Stomach (tissue), 9 donors: ENCODE data around the gene MAGI2. TPM values are rescaled to one million over a fixed set of nuclear protein-coding genes. Genes with fewer than 3 reads are reported as not detected.
"Not testable (repeated sequence)": the region's sequence is repeated elsewhere in the genome, so short reads cannot be mapped to it uniquely, and the experiment has no call there.

Source experiments
- DNase-seq, 2 donors: peaks; one replicate each; pipeline versions ENCODE4 v3.0.0 to v3.0.0-alpha.2; 2013 to 2019
- H3K27ac ChIP-seq, 5 donors: fragments of 200-600 bp in 4 of 5; sonication (generic) in 4 of 5; one replicate each; pipeline ENCODE4 v1.5.1; 2013 to 2019; ENCODE audit warnings: mild to moderate bottlenecking in 1 of 5, moderate library complexity in 1 of 5
- H3K27me3 ChIP-seq, 3 donors: fragments of 200-600 bp; sonication (generic); one replicate each; pipeline ENCODE4 v1.5.1; 2017 to 2019; ENCODE audit warnings: mixed run types in 1 of 3
- H3K36me3 ChIP-seq, 4 donors: fragments of 200-600 bp; sonication (generic); 1 replicate in 3 of 4; 2 replicates in 1 of 4; pipeline ENCODE4 v1.5.1; 2016 to 2019
- H3K4me1 ChIP-seq, 4 donors: fragments of 200-600 bp; sonication (generic); one replicate each; pipeline ENCODE4 v1.5.1; 2016 to 2019
- H3K4me3 ChIP-seq, 4 donors: fragments of 200-600 bp; sonication (generic) in 3 of 4; one replicate each; pipeline ENCODE4 v1.5.1; 2016 to 2019; ENCODE audit warnings: mild to moderate bottlenecking in 1 of 4
- H3K9me3 ChIP-seq, 4 donors: fragments of 200-600 bp; sonication (generic); one replicate each; pipeline ENCODE4 v1.5.1; 2016 to 2019
- EP300 ChIP-seq: sonication (generic); formaldehyde crosslinking; IDR thresholded peaks from one replicate; pipeline ENCODE4 v1.6.1; 2017; ENCODE audit warnings: antibody characterized with exemption
- POLR2A ChIP-seq, 4 donors: fragments of 450-650 bp; IDR thresholded peaks; one replicate each; pipeline ENCODE4 v1.6.1; 2016; ENCODE audit warnings: antibody characterized with exemption in 4 of 4, control low read depth in 2 of 4, mild to moderate bottlenecking in 1 of 4, moderate library complexity in 1 of 4
- POLR2AphosphoS5 ChIP-seq, 3 donors: sonication (generic); formaldehyde crosslinking; IDR thresholded peaks; one replicate each; pipeline ENCODE4 v1.6.1; 2016; ENCODE audit warnings: antibody characterized with exemption in 3 of 3
- WGBS, 5 donors: extraction: QIAGEN DNeasy Blood & Tissue Kit in 3 of 5; methylation state at CpG; one replicate each; pipeline versions ENCODE4 v1.1.5 to v1.1.7; 2013 to 2018; 5-methylcytosine and 5-hydroxymethylcytosine counted together
- intact Hi-C: fragments of 100-400 bp; cut with DNase I; formaldehyde crosslinking; loops from one replicate; pipeline ENCODE4 v1.15.1; 2023; ENCODE audit warnings: low total_unique reads
- polyA plus RNA-seq, 3 donors: library from polyadenylated mRNA; stranded (reverse); fragments of 200-250 nt; gene quantifications; one replicate each; pipeline ENCODE4 v1.2.3, GENCODE V29; 2013
- total RNA-seq, 5 donors: library from RNA; depleted of rRNA; stranded (reverse); fragments of >200 nt; gene quantifications; one replicate each; pipeline versions ENCODE4 v1.1.0 to v1.2.3, GENCODE V29; 2014 to 2016
- TF ChIP-seq, protein P1 (sequence below), 7 experiments: fragments of 450-650 bp in 4 of 7; fragments of 200-600 bp in 3 of 7; sonication (generic) in 3 of 7; IDR thresholded peaks; one replicate each; pipeline ENCODE4 v1.5.1; 2016 to 2019; ENCODE audit warnings: antibody characterized with exemption in 7 of 7, control low read depth in 2 of 7, mild to moderate bottlenecking in 1 of 7
- donor health status: healthy with polysubstance abuse.
- donor health status: Bipolar disorder and iron deficiency.
- donor health status: healthy.

The MAGI2 gene
- total and polyA plus RNA-seq, 8 donors, result 0.92 to 53.9 (median 5.8) TPM

DNA sequence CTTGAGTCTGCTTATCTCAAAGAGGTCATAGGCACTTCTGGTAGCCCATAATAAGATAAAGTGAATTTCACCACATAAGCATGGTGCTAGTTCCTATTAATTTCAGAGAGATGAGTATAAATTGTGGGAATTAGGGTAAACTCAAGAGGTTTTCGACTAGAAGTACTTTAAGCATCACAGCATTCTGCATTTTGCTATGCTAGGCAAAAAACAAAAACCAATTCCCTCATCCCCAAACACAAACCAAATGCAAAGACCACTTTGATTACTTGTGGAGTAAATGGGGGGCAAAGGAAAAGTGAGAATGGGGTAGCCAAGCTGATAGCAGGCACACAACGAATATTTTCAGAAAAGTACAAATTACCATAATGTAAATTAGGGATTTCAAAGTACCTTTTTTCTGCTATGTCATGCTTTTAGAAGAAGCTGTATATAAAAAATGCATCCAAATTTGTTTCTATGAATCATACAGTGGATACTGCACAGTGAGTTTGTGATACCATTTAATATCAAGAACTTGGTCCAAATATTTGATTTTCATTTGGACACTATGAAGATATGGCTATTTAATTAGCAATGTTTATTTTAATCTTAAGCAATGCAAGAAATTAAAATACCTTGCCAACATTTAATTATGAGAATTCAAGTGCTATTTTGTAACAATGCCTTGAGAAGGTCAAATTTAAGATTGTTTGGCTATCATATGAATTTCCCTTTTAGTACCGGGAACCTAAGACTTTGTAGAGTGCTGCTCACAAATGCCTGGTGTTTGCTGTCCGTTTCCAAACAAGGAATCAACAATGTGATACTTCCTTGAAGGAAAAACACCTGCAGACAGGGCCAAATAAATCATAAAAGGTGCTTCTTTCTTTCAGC is 1199.4 kb downstream of the MAGI2 start:
- WGBS, 5 donors, result 51 to 66% (median 56%) methylated on average over 4 of the region's 4 CpGs

DNA sequence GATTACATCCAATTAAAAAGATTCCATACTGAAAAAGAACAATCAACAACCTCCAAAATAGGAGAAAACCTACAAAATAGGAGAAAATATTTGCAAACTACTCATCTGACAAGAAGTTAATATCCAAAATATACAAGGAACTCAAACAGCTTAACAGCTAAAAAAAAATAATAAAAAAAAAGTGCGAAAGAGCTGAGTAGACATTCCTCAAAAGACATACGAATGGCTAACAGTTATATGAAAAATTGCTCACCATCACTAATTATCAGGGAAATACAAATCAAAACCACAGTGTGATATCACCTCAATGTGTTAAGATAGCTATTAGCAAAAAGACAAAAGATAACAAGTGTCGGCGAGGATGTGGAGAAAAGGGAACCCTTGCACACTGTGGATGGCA is 1204.6 kb downstream of the MAGI2 start:
- H3K4me1 ChIP-seq, result no peaks in the 10 kb centered on the region
- intact Hi-C loops, result no loop called here
- TF ChIP-seq POLR2AphosphoS5 (IDR thresholded peaks at IDR 0.05), result no peak
- no peak for TF ChIP-seq POLR2A (IDR thresholded peaks at IDR 0.05)
- TF ChIP-seq EP300, result no peak
- TF ChIP-seq, protein P1, sequence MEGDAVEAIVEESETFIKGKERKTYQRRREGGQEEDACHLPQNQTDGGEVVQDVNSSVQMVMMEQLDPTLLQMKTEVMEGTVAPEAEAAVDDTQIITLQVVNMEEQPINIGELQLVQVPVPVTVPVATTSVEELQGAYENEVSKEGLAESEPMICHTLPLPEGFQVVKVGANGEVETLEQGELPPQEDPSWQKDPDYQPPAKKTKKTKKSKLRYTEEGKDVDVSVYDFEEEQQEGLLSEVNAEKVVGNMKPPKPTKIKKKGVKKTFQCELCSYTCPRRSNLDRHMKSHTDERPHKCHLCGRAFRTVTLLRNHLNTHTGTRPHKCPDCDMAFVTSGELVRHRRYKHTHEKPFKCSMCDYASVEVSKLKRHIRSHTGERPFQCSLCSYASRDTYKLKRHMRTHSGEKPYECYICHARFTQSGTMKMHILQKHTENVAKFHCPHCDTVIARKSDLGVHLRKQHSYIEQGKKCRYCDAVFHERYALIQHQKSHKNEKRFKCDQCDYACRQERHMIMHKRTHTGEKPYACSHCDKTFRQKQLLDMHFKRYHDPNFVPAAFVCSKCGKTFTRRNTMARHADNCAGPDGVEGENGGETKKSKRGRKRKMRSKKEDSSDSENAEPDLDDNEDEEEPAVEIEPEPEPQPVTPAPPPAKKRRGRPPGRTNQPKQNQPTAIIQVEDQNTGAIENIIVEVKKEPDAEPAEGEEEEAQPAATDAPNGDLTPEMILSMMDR (IDR thresholded peaks at IDR 0.05), result no peak
- H3K9me3 ChIP-seq, result peaks cover 0 to 33% (median 22%) of the 10 kb centered on the region in 4 donors
- no peaks in the 10 kb centered on the region for H3K36me3 ChIP-seq
- H3K27me3 ChIP-seq, result no peaks in the 10 kb centered on the region
- no peak overlapping the region for H3K27ac ChIP-seq
- no peak for DNase-seq
- WGBS, 5 donors, result 93 to 97% (median 97%) methylated on average over 4 of the region's 4 CpGs
- H3K4me3 ChIP-seq, result no peak overlapping the region

More for the DNA sequence above, 1199.4 kb downstream of the MAGI2 start:
- no peak overlapping the region for H3K4me3 ChIP-seq
- TF ChIP-seq POLR2A (IDR thresholded peaks at IDR 0.05), result no peak
- TF ChIP-seq, protein P1 (IDR thresholded peaks at IDR 0.05), result no peak
- no peak for TF ChIP-seq EP300
- no peak for TF ChIP-seq POLR2AphosphoS5 (IDR thresholded peaks at IDR 0.05)
- no peak for DNase-seq
- H3K4me1 ChIP-seq, result no peaks in the 10 kb centered on the region
- peaks cover 0 to 6% (median 3%) of the 10 kb centered on the region in 4 donors for H3K9me3 ChIP-seq
- H3K27me3 ChIP-seq, result no peaks in the 10 kb centered on the region
- H3K27ac ChIP-seq, result no peak overlapping the region
- intact Hi-C loops, result no loop called here
- H3K36me3 ChIP-seq, result no peaks in the 10 kb centered on the region

DNA sequence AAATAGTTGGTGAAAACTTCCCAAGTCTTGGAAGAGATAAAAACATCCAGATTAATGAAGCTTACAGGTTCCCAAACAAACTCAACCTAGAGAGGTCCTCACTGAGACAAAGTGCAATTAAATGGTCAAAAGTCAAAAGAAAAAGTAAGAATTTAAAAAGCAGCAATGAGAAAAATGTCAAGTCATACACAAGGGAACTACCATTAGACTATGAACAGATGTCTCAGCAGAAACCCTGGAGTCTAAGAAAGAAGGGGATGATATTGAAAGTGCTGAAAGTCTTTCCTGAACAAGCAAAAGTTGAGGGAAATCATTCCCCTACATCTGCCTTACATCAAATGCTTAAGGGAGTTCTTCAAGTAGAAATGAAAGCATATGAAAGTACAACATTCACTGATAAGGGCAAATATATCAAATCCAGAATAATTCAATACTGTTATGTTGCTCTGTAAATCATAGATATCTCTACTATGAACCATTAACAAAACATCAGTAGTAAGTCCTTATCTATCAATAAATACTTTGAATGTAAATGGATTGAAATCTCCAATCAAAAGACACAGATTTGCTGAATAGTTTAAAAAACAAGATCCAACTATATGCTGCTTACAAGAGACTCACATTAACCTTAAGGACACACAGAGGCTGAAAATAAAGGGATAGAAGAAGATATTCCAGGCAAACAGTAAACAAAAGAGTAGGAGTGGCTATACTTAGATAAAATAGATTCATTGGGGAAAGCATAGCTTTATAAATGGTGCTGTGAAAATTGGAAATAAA is 1205.4 kb downstream of the MAGI2 start:
- intact Hi-C loops, result no loop called here
- H3K27ac ChIP-seq, result no peak overlapping the region
- H3K36me3 ChIP-seq, result no peaks in the 10 kb centered on the region
- H3K9me3 ChIP-seq, result peaks cover 0 to 33% (median 22%) of the 10 kb centered on the region in 4 donors
- no peak overlapping the region for H3K4me3 ChIP-seq
- DNase-seq, result no peak
- TF ChIP-seq EP300 (no peak), POLR2A (IDR thresholded peaks at IDR 0.05) (no peak), POLR2AphosphoS5 (IDR thresholded peaks at IDR 0.05) (no peak)
- TF ChIP-seq, protein P1 (IDR thresholded peaks at IDR 0.05), result no peak
- no peaks in the 10 kb centered on the region for H3K4me1 ChIP-seq
- no peaks in the 10 kb centered on the region for H3K27me3 ChIP-seq

DNA sequence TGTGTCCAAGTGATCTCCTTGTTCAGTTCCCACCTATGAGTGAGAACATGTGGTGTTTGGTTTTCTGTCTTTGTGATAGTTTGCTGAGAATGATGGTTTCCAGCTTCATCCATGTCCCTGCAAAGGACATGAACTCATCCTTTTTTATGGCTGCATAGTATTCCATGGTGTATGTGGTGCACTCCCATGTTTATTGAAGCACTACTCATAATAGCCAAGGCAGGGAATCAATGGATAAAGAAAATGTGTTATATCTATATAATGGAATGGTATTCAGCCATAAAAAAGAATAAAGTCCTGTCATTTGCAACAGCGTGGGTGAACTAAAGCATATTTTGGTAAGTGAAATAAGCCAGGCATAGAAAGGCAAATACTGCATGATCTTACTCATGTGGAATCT is 1213.3 kb downstream of the MAGI2 start:
- 88 to 100% (median 94%) methylated on average over 1 of the region's 1 CpG for WGBS, 5 donors
- DNase-seq, intact Hi-C loops, H3K36me3 ChIP-seq, H3K27ac ChIP-seq, H3K9me3 ChIP-seq, H3K4me1 ChIP-seq, H3K4me3 ChIP-seq, H3K27me3 ChIP-seq: not testable (repeated sequence)
